Breast epithelium (tissue), 4 donors: ENCODE results near the gene MOCS1. TPM values are rescaled to one million over a fixed set of nuclear protein-coding genes. Genes with fewer than 3 reads are reported as not detected.

Experiments used
- DNase-seq, 2 donors: peaks; one replicate each; pipeline ENCODE4 v3.0.0-alpha.2; 2019; ENCODE audit warnings: low spot score in 2 of 2
- H3K27ac ChIP-seq, 2 donors: fragments of 200-600 bp; sonication (generic) in 1 of 2; one replicate each; pipeline ENCODE4 v1.5.1; 2016 to 2019; ENCODE audit warnings: mild to moderate bottlenecking in 1 of 2
- H3K27me3 ChIP-seq, 2 donors: fragments of 200-600 bp; sonication (generic) in 1 of 2; one replicate each; pipeline versions ENCODE4 v1.5.1 to v1.6.0; 2017 to 2019; ENCODE audit warnings: control low read depth in 1 of 2, mild to moderate bottlenecking in 1 of 2
- H3K36me3 ChIP-seq: fragments of 200-600 bp; one replicate; pipeline ENCODE4 v1.5.1; 2019
- H3K4me1 ChIP-seq, 2 donors: fragments of 200-600 bp; sonication (generic); one replicate each; pipeline ENCODE4 v1.5.1; 2016 to 2019; ENCODE audit warnings: control low read depth in 1 of 2
- H3K4me3 ChIP-seq, 3 donors: fragments of 200-600 bp; sonication (generic); 1 replicate in 2 of 3; 2 replicates in 1 of 3; pipeline ENCODE4 v1.5.1; 2016 to 2019; ENCODE audit warnings: mild to moderate bottlenecking in 3 of 3, moderate library complexity in 2 of 3
- H3K9me3 ChIP-seq, 2 donors: fragments of 200-600 bp; sonication (generic) in 1 of 2; one replicate each; pipeline ENCODE4 v1.5.1; 2016 to 2019; ENCODE audit warnings: control low read depth in 1 of 2
- POLR2A ChIP-seq: fragments of 450-650 bp; IDR thresholded peaks from one replicate; pipeline ENCODE4 v1.6.1; 2016; ENCODE audit warnings: antibody characterized with exemption, mild to moderate bottlenecking, moderate library complexity
- POLR2AphosphoS5 ChIP-seq, 3 donors: sonication (generic); formaldehyde crosslinking; IDR thresholded peaks; one replicate each; pipeline ENCODE4 v1.6.1; 2017; ENCODE audit warnings: antibody characterized with exemption in 3 of 3
- intact Hi-C: fragments of 100-400 bp; cut with DNase I; formaldehyde crosslinking; loops from one replicate; pipeline ENCODE4 v1.15.1; 2023; ENCODE audit warnings: low total_unique reads
- total RNA-seq, 3 donors: library from RNA; depleted of rRNA; stranded (reverse); fragments of >200 nt; gene quantifications; one replicate each; pipeline ENCODE4 v1.1.0, GENCODE V29; 2016
- TF ChIP-seq, protein P1 (sequence below), 3 donors: fragments of 450-650 bp; IDR thresholded peaks; one replicate each; pipeline ENCODE4 v1.5.1; 2016 to 2017; ENCODE audit warnings: antibody characterized with exemption in 3 of 3, mild to moderate bottlenecking in 3 of 3, moderate library complexity in 3 of 3

MOCS1 gene
- total RNA-seq, 3 donors from 2014 or later, result 23.6 to 78.9 (median 25.3) TPM

DNA sequence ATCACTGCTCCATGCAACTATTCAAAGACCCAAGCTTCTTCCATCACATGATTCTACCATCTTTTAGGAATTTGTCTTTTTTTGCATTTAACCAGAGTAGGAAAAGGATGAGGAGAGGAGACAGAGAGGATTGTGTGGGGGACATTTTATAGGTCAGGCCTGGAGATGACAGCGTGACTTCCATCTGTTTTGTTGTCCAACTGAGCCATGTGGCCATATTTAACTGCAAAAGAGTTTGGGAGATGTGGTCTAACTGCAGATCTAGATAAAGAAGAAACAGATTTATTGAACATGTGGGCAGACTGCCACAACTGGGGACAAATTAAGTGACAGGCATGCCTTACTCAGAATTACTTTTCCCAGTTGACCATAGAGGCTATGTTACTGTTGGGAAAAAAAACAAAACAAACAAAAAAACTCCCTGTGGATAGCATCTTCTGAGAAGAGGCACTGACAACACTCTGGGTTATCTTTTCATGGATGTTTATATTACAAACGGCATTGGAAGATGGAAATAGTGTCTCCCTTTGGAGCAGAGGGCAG is 18.9 kb upstream of the MOCS1 start:
- TF ChIP-seq, protein P1, sequence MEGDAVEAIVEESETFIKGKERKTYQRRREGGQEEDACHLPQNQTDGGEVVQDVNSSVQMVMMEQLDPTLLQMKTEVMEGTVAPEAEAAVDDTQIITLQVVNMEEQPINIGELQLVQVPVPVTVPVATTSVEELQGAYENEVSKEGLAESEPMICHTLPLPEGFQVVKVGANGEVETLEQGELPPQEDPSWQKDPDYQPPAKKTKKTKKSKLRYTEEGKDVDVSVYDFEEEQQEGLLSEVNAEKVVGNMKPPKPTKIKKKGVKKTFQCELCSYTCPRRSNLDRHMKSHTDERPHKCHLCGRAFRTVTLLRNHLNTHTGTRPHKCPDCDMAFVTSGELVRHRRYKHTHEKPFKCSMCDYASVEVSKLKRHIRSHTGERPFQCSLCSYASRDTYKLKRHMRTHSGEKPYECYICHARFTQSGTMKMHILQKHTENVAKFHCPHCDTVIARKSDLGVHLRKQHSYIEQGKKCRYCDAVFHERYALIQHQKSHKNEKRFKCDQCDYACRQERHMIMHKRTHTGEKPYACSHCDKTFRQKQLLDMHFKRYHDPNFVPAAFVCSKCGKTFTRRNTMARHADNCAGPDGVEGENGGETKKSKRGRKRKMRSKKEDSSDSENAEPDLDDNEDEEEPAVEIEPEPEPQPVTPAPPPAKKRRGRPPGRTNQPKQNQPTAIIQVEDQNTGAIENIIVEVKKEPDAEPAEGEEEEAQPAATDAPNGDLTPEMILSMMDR (IDR thresholded peaks at IDR 0.05), result no peak
- TF ChIP-seq POLR2AphosphoS5 (IDR thresholded peaks at IDR 0.05) (no peak), POLR2A (no peak)
- intact Hi-C loops, result no loop called here
- no peak overlapping the region for H3K27ac ChIP-seq
- no peaks in the 10 kb centered on the region for H3K9me3 ChIP-seq
- DNase-seq, result no peak
- H3K27me3 ChIP-seq, result no peaks in the 10 kb centered on the region
- H3K4me3 ChIP-seq, result no peak overlapping the region
- peaks cover 0 to 5% of the 10 kb centered on the region in 2 donors for H3K4me1 ChIP-seq
- H3K36me3 ChIP-seq, result no peaks in the 10 kb centered on the region

DNA sequence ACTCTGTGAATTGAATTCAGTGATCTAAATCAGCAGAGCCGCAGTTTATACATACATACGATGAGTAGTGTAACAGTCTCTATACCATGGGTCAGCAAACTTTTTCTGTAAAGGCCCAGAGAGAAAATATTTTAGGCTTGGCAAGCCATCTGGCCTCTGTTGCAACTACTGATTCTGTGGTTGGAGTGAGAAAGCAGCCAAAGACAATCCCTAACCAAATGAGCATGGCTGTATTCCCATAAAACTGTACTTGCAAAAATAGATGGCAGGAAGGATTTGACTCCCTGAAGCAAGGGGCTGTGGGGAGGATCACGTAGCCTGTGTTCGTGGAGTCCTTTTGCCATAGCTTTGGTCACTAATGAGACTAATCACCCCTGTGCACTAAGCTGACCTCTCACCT is 17.9 kb upstream of the MOCS1 start:
- peak overlapping the region; percentile 19 to 73 for H3K27ac ChIP-seq
- no peaks in the 10 kb centered on the region for H3K9me3 ChIP-seq
- no peaks in the 10 kb centered on the region for H3K27me3 ChIP-seq
- H3K36me3 ChIP-seq, result no peaks in the 10 kb centered on the region
- intact Hi-C loops, result no loop called here
- TF ChIP-seq, protein P1 (IDR thresholded peaks at IDR 0.05), result no peak
- peak in 1 of 3 donors; percentile 37 for TF ChIP-seq POLR2AphosphoS5 (IDR thresholded peaks at IDR 0.05)
- TF ChIP-seq POLR2A, result no peak
- DNase-seq, result no peak
- no peak overlapping the region for H3K4me3 ChIP-seq
- peaks cover 0 to 5% of the 10 kb centered on the region in 2 donors for H3K4me1 ChIP-seq

DNA sequence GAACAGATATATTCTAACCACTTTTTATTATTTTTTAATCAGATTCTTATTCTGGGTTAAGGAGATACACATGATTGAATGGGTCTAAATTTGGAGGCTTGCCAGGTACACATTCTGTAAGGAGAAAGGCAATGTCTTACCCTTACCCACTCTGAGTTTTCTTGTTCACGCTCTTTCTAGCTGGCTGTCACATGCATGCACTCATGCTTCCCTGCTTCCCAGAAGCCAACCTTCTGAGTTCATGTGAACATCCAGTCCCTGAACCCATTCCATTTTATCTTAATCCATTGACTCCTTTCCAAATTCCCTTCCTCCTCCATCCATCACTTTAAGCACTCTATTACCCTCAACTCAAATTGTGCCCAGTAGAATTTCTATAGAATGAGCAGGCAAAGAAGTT is 17.5 kb upstream of the MOCS1 start:
- Histone ChIP-seq H3K4me3 (no peak overlapping the region), H3K27me3 (no peaks in the 10 kb centered on the region), H3K9me3 (no peaks in the 10 kb centered on the region), H3K4me1 (peaks cover 0 to 5% of the 10 kb centered on the region in 2 donors), H3K27ac (peak overlapping the region; percentile 19 to 73), H3K36me3 (no peaks in the 10 kb centered on the region)
- no peak for DNase-seq
- intact Hi-C loops, result no loop called here
- no peak for TF ChIP-seq POLR2A
- peak in 1 of 3 donors; percentile 50 for TF ChIP-seq POLR2AphosphoS5 (IDR thresholded peaks at IDR 0.05)

DNA sequence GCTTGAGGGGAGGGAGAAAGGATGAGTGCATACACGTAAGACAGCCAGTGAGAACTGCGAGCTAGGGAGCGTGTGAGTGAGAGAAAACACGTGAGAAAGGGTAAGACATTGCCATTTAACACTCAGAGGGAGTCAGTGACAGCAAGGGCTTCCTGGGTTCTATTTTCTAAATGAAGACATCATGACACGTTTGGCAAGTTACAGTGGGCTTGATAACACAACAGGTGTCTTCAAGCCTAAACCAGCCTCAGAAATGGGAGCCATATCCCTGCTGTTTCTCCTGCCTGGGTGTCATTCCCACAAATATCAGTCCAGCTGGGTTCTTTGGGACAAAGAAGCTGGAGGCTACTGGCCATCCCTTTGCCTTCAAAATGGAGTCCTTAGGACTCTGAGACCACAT is 16.9 kb upstream of the MOCS1 start:
- Histone ChIP-seq H3K4me1 (peaks cover 0 to 5% of the 10 kb centered on the region in 2 donors), H3K4me3 (no peak overlapping the region), H3K9me3 (no peaks in the 10 kb centered on the region), H3K36me3 (no peaks in the 10 kb centered on the region), H3K27me3 (no peaks in the 10 kb centered on the region), H3K27ac (peak overlapping the region in 1 of 2 donors; percentile 73)
- intact Hi-C loops, result no loop called here
- DNase-seq, result no peak
- TF ChIP-seq, protein P1 (IDR thresholded peaks at IDR 0.05), result no peak

DNA sequence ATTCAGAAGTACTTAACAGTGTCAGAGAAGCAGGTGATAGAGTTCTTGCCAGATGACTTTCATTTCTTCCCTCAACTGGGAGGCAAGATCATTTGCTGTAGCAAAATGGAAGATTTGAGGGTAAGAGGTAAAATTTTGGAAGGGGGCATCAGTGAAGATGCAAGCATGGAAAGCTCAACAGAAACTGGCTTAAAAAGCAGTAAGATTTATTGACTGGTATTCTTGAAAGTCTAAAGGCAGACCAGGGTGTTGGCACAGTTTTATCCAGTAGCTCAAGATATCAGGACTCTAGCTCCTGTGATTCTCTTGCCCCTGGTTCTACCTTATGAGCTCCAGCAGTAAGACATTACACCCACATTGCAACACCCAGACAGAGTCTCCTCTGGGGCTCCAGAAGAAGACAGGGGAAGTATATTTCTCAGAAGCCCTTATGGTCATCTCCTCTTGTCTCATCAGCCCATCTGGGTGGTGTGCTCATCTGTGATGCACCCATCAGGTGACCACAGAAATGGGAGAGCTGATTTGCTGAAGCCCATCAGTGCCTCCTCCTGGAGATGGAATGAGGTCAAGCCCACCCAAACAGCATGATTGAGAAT is 16.0 kb upstream of the MOCS1 start:
- DNase-seq, result no peak
- TF ChIP-seq POLR2A (no peak), POLR2AphosphoS5 (IDR thresholded peaks at IDR 0.05) (no peak)
- TF ChIP-seq, protein P1 (IDR thresholded peaks at IDR 0.05), result no peak
- Histone ChIP-seq H3K4me1 (peaks cover 0 to 5% of the 10 kb centered on the region in 2 donors), H3K9me3 (no peaks in the 10 kb centered on the region), H3K36me3 (no peaks in the 10 kb centered on the region), H3K27ac (no peak overlapping the region), H3K27me3 (no peaks in the 10 kb centered on the region), H3K4me3 (no peak overlapping the region)
- intact Hi-C loops, result no loop called here
